GM13976 (cell line): ENCODE measurements around the gene ZIC1.

ENCODE experiments used
- DNase-seq: peaks from one replicate; pipeline ENCODE4 v3.0.0; 2012; ENCODE audit warnings: low spot score
- CTCF ChIP-seq: IDR thresholded peaks from 2 replicates; pipeline ENCODE4 v1.5.1; 2012; ENCODE audit warnings: borderline replicate concordance, mild to moderate bottlenecking; ENCODE audit not compliant: insufficient read depth; ENCODE audit errors: extremely low read depth, missing control alignments, control extremely low read depth
- in situ Hi-C: fragments of 300-500 bp; cut with MboI; formaldehyde crosslinking; loops from one replicate; pipeline ENCODE4 v1.12.0; 2022; ENCODE audit warnings: low sequenced_read_pairs, mixed read lengths, inconsistent platforms; ENCODE audit not compliant: unreplicated experiment

The ZIC1 gene

GRCh38 chr3:147410116-147410525 lies 956 bp downstream of the ZIC1 start:
- in situ Hi-C loops, result no loop called here

GRCh38 chr3:147410526-147411237 lies 1.5 kb downstream of the ZIC1 start:
- in situ Hi-C loops, result no loop called here
- no peak for TF ChIP-seq CTCF
- no peak for DNase-seq

More at GRCh38 chr3:147410116-147410525, 956 bp downstream of the ZIC1 start:
- no peak for TF ChIP-seq CTCF
- DNase-seq, result no peak

- peak; percentile 20 for DNase-seq
- in situ Hi-C loops, result no loop called here
- no peak for TF ChIP-seq CTCF
These were observed 2.2 kb downstream of the ZIC1 start for GRCh38 chr3:147411238-147411814.

GRCh38 chr3:147411815-147412241 lies 2.7 kb downstream of the ZIC1 start:
- peak; percentile 16 for DNase-seq
- TF ChIP-seq CTCF, result no peak
- in situ Hi-C loops, result no loop called here

GRCh38 chr3:147412261-147412916 lies 3.2 kb downstream of the ZIC1 start:
- DNase-seq, result peak; percentile 23
- in situ Hi-C loops, result no loop called here
- TF ChIP-seq CTCF, result no peak

- TF ChIP-seq CTCF, result no peak
- in situ Hi-C loops, result no loop called here
- DNase-seq, result peak; percentile 27
These were observed 3.9 kb downstream of the ZIC1 start for GRCh38 chr3:147412917-147413685.
